ENCODE results near the gene APOF.

DNA sequence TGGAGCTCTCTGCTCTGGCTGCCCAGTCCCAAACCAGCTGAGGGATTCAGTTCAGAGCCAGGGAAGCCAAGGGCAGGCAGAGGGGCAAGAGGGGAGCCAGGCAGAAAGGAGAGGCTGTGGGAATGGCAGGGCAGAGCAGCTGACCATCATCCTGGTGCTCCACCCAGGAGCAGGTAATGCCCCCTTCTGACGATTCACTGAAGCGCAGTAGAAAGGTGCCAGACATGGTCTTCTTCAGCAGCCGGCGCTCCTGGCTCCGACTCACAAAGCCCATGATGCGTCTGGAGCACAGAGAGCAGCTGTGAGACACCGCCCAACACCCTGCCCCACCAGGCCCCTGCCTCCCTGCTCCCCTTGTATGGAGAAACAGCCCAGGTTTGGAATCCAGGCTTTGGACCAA is 16.0 kb downstream of the APOF start:
- TF ChIP-seq GATA3 (IDR thresholded peaks at IDR 0.05; ENCODE audit: low read depth, low read length) (no peak), GATA2 (IDR thresholded peaks at IDR 0.05; ENCODE audit: low read depth, low read length) (no peak)

Data from SH-SY5Y (cell line).